MM.1S (cell line): ENCODE measurements around the gene RANGAP1.

ENCODE experiments used
- CTCF ChIP-seq: fragments of 300-600 bp; sonication (generic); IDR thresholded peaks from 2 replicates; pipeline ENCODE4 v1.5.1; 2016; ENCODE audit warnings: antibody characterized with exemption, low read length, mixed read lengths
- EZH2 ChIP-seq: fragments of 300-600 bp; sonication (generic); optimal IDR thresholded peaks from 2 replicates; pipeline ENCODE3; 2017; ENCODE audit warnings: low read depth, mild to moderate bottlenecking, antibody characterized with exemption, low read length, mixed read lengths
- EZH2phosphoT487 ChIP-seq: fragments of 300-600 bp; sonication (generic); IDR thresholded peaks from 2 replicates; pipeline ENCODE4 v1.6.1; 2018; ENCODE audit warnings: antibody characterized with exemption, low read length

GRCh38 chr22:41248758-41249157 lies 37.2 kb downstream of the RANGAP1 start:
- TF ChIP-seq CTCF (no peak), EZH2 (no peak), EZH2phosphoT487 (no peak)
